H9 (cell line): ENCODE measurements around the gene LOC128125822.

ENCODE experiments used
- DNase-seq: peaks from one replicate; pipeline ENCODE4 v3.0.0-alpha.2; 2017
- H2AFZ ChIP-seq: one replicate; pipeline ENCODE4 v1.6.1; 2013; ENCODE audit warnings: mild to moderate bottlenecking, low read length, control low read depth, moderate library complexity
- H2AK5ac ChIP-seq: 2 replicates; pipeline ENCODE4 v1.6.1; 2013; ENCODE audit warnings: low read length, control low read depth, mixed read lengths; ENCODE audit not compliant: insufficient read length
- H2BK120ac ChIP-seq: one replicate; pipeline ENCODE4 v1.6.1; 2013; ENCODE audit warnings: low read depth, mild to moderate bottlenecking, low read length, control low read depth, inconsistent platforms; ENCODE audit not compliant: poor library complexity, severe bottlenecking
- H2BK12ac ChIP-seq: 2 replicates; pipeline ENCODE4 v1.6.1; 2013; ENCODE audit warnings: low read length, control low read depth, mixed read lengths, low read depth; ENCODE audit not compliant: insufficient read length
- H2BK15ac ChIP-seq: 2 replicates; pipeline ENCODE4 v1.6.1; 2013; ENCODE audit warnings: low read depth, low read length, control low read depth
- H2BK20ac ChIP-seq: one replicate; pipeline ENCODE4 v1.6.1; 2013; ENCODE audit warnings: low read depth, mild to moderate bottlenecking, low read length, control low read depth, inconsistent platforms; ENCODE audit not compliant: poor library complexity, severe bottlenecking
- H2BK5ac ChIP-seq: 2 replicates; pipeline ENCODE4 v1.6.1; 2013; ENCODE audit warnings: low read length, control low read depth, mixed read lengths; ENCODE audit not compliant: insufficient read length
- H3K14ac ChIP-seq: 2 replicates; pipeline ENCODE4 v1.6.1; 2013; ENCODE audit warnings: low read length, control low read depth; ENCODE audit not compliant: insufficient read depth
- H3K18ac ChIP-seq: 2 replicates; pipeline ENCODE4 v1.6.1; 2013; ENCODE audit warnings: low read depth, mild to moderate bottlenecking, mixed read lengths, low read length, control low read depth; ENCODE audit not compliant: insufficient read length
- H3K23ac ChIP-seq: 2 replicates; pipeline ENCODE4 v1.6.1; 2013; ENCODE audit warnings: low read length, control low read depth, mixed read lengths, low read depth; ENCODE audit not compliant: insufficient read length
- H3K23me2 ChIP-seq: 2 replicates; pipeline ENCODE4 v1.6.1; 2013; ENCODE audit warnings: low read depth, mild to moderate bottlenecking, mixed read lengths, low read length, control low read depth; ENCODE audit not compliant: insufficient read length, poor library complexity, severe bottlenecking
- H3K27ac ChIP-seq: 2 replicates; pipeline ENCODE4 v1.5.1; 2013; ENCODE audit warnings: low read length, control low read depth, mixed read lengths, low read depth; ENCODE audit not compliant: insufficient read length
- H3K27me3 ChIP-seq: 2 replicates; pipeline ENCODE4 v1.6.1; 2013; ENCODE audit warnings: low read length, control low read depth, inconsistent platforms; ENCODE audit not compliant: insufficient read depth
- H3K4ac ChIP-seq: 2 replicates; pipeline ENCODE4 v1.6.1; 2013; ENCODE audit warnings: low read depth, mild to moderate bottlenecking, control low read depth, inconsistent platforms, low read length, moderate library complexity
- H3K4me1 ChIP-seq: 2 replicates; pipeline ENCODE4 v1.6.1; 2013; ENCODE audit warnings: low read length, control low read depth, inconsistent platforms; ENCODE audit not compliant: insufficient read depth
- H3K4me2 ChIP-seq: 2 replicates; pipeline ENCODE4 v1.6.1; 2013; ENCODE audit warnings: low read length, control low read depth, mixed read lengths; ENCODE audit not compliant: insufficient read length, insufficient read depth
- H3K56ac ChIP-seq: 2 replicates; pipeline ENCODE4 v1.6.1; 2013; ENCODE audit warnings: low read depth, mild to moderate bottlenecking, mixed read lengths, low read length, control low read depth; ENCODE audit not compliant: insufficient read length
- H3K79me1 ChIP-seq: 2 replicates; pipeline ENCODE4 v1.6.1; 2013; ENCODE audit warnings: low read depth, mild to moderate bottlenecking, moderate library complexity, low read length, control low read depth, inconsistent platforms; ENCODE audit not compliant: insufficient read depth, poor library complexity, severe bottlenecking
- H3K79me2 ChIP-seq: 2 replicates; pipeline ENCODE4 v1.6.1; 2013; ENCODE audit warnings: low read length, control low read depth, inconsistent platforms; ENCODE audit not compliant: insufficient read depth
- H3K9ac ChIP-seq: 2 replicates; pipeline ENCODE4 v1.6.1; 2013; ENCODE audit warnings: low read length, control low read depth, mixed read lengths; ENCODE audit not compliant: insufficient read length; ENCODE audit errors: extremely low read depth
- H3K9me3 ChIP-seq: one replicate; pipeline ENCODE4 v1.6.1; 2013; ENCODE audit warnings: low read depth, low read length, inconsistent platforms; ENCODE audit not compliant: control insufficient read depth
- H3T11ph ChIP-seq: one replicate; pipeline ENCODE4 v1.6.1; 2013; ENCODE audit warnings: mild to moderate bottlenecking, low read length, control low read depth, inconsistent platforms
- H4K20me1 ChIP-seq: one replicate; pipeline ENCODE4 v1.6.1; 2013; ENCODE audit not compliant: control insufficient read depth, insufficient read length, insufficient read depth
- H4K5ac ChIP-seq: 2 replicates; pipeline ENCODE4 v1.6.1; 2013; ENCODE audit warnings: low read depth, mild to moderate bottlenecking, mixed read lengths, low read length, control low read depth; ENCODE audit not compliant: insufficient read length
- H4K8ac ChIP-seq: replicated peaks from 2 replicates; pipeline ENCODE4 v1.6.1; 2013; ENCODE audit warnings: low read length, control low read depth, mixed read lengths, low read depth; ENCODE audit not compliant: insufficient read length
- H4K91ac ChIP-seq: 2 replicates; pipeline ENCODE4 v1.6.1; 2013; ENCODE audit warnings: low read depth, mild to moderate bottlenecking, moderate library complexity, mixed read lengths, low read length, control low read depth; ENCODE audit not compliant: insufficient read length
- H3K27ac Mint-ChIP-seq, 3 experiments: 2 replicates in 2 of 3; 3 replicates in 1 of 3; pipeline ENCODE4 v1.8.0; 2020 to 2021; ENCODE audit warnings: mixed read lengths in 3 of 3, mild to moderate bottlenecking in 1 of 3, moderate library complexity in 1 of 3
- H3K27me3 Mint-ChIP-seq: 2 replicates; pipeline ENCODE4 v1.8.0; 2021; ENCODE audit warnings: low read depth, mild to moderate bottlenecking, moderate library complexity, mixed read lengths
- H3K36me3 Mint-ChIP-seq, 3 experiments: 2 replicates in 2 of 3; 3 replicates in 1 of 3; pipeline ENCODE4 v1.8.0; 2020 to 2021; ENCODE audit warnings: low read depth in 3 of 3, mixed read lengths in 3 of 3; ENCODE audit not compliant: insufficient read depth in 1 of 3
- H3K4me1 Mint-ChIP-seq, 2 experiments: 2 replicates each; pipeline ENCODE4 v1.8.0; 2020; ENCODE audit warnings: mixed read lengths in 2 of 2
- H3K4me3 Mint-ChIP-seq, 2 experiments: 2 replicates in 1 of 2; 3 replicates in 1 of 2; pipeline ENCODE4 v1.8.0; 2020 to 2021; ENCODE audit warnings: mild to moderate bottlenecking in 2 of 2, mixed read lengths in 2 of 2, moderate library complexity in 1 of 2
- H3K9me3 Mint-ChIP-seq, 2 experiments: 2 replicates in 1 of 2; 3 replicates in 1 of 2; pipeline ENCODE4 v1.8.0; 2020; ENCODE audit warnings: mild to moderate bottlenecking in 2 of 2, mixed read lengths in 2 of 2, moderate library complexity in 1 of 2
- CTCF ChIP-seq: fragments of 200-600 bp; sonication (generic); conservative IDR thresholded peaks from 3 replicates; pipeline ENCODE4 v1.8.0; 2021; ENCODE audit warnings: antibody characterized with exemption, mild to moderate bottlenecking
- WGBS: extraction: QIAGEN DNeasy Blood & Tissue Kit; methylation state at CpG from one replicate; pipeline ENCODE4 v1.1.7; 2013; ENCODE audit warnings: missing lambda C conversion rate, low lambda C conversion rate, mixed read lengths; ENCODE audit not compliant: insufficient read length; ENCODE audit errors: extremely low coverage; 5-methylcytosine and 5-hydroxymethylcytosine counted together

The LOC128125822 gene

GRCh38 chr6:63580704-63580961 lies 8.4 kb downstream of the LOC128125822 start:
- no peak overlapping the region for H3K23ac ChIP-seq
- H3K9me3 ChIP-seq: no peaks in the 10 kb centered on the region
- H2BK15ac ChIP-seq: no peak overlapping the region
- Mint-ChIP-seq H3K9me3 (no peaks in the 10 kb centered on the region), H3K4me1 (peaks cover 3 to 4% of the 10 kb centered on the region in 2 experiments), H3K4me3 (no peak overlapping the region), H3K36me3 (peaks cover 30 to 61% (median 51%) of the 10 kb centered on the region in 3 experiments; a peak in 6 of 7 replicates), H3K27ac (no peak overlapping the region), H3K27me3 (no peaks in the 10 kb centered on the region)
- H3K14ac ChIP-seq: no peak overlapping the region
- no peaks in the 10 kb centered on the region for H3K23me2 ChIP-seq
- no peak overlapping the region for H3K4ac ChIP-seq
- H2BK5ac ChIP-seq: no peak overlapping the region
- 0 out of 2 replicates have a peak, but pooled peaks cover 3% of the 10 kb centered on the region for H3K79me2 ChIP-seq
- no peaks in the 10 kb centered on the region for H3K79me1 ChIP-seq
- no peaks in the 10 kb centered on the region for H3K27me3 ChIP-seq
- H3K4me2 ChIP-seq: no peak overlapping the region
- H3K18ac ChIP-seq: no peak overlapping the region
- no peak overlapping the region for H2BK120ac ChIP-seq
- H2BK20ac ChIP-seq: no peak overlapping the region
- no peak overlapping the region for H3K56ac ChIP-seq
- no peak overlapping the region for H3K27ac ChIP-seq
- H3K9ac ChIP-seq: no peak overlapping the region
- H2AFZ ChIP-seq: no peak overlapping the region
- H4K5ac ChIP-seq: no peak overlapping the region
- no peak overlapping the region for H4K91ac ChIP-seq
- DNase-seq: no peak
- no peak overlapping the region for H4K8ac ChIP-seq
- H4K20me1 ChIP-seq: no peaks in the 10 kb centered on the region
- H3T11ph ChIP-seq: no peak overlapping the region
- H3K4me1 ChIP-seq: no peaks in the 10 kb centered on the region; the same call in 1 of the 2 replicates
- H2AK5ac ChIP-seq: no peak overlapping the region
- H2BK12ac ChIP-seq: no peak overlapping the region
- WGBS: no CpG with 5 or more reads among the region's 3 CpGs
- no peak for TF ChIP-seq CTCF
